GM12864 (cell line): ENCODE measurements around the gene KIF25.

Experiments
- DNase-seq: peaks from one replicate; pipeline ENCODE4 v3.0.0-alpha.2; 2011; ENCODE audit warnings: low read depth
- H3K4me3 ChIP-seq: 2 replicates; pipeline ENCODE4 v1.5.1; 2011; ENCODE audit warnings: mild to moderate bottlenecking, low read depth, low read length, control low read depth
- CTCF ChIP-seq: IDR thresholded peaks from 2 replicates; pipeline ENCODE4 v1.5.1; 2011; ENCODE audit warnings: low read depth, mild to moderate bottlenecking, moderate library complexity, low read length, control low read depth, inconsistent platforms; ENCODE audit errors: missing control alignments

Gene KIF25

GRCh38 chr6:168045141-168045691 is 47.7 kb downstream of the KIF25 start:
- no peak for DNase-seq
- no peak overlapping the region for H3K4me3 ChIP-seq
- TF ChIP-seq CTCF: no peak

GRCh38 chr6:168045706-168046620 is 48.5 kb downstream of the KIF25 start:
- TF ChIP-seq CTCF: no peak
- H3K4me3 ChIP-seq: no peak overlapping the region
- no peak for DNase-seq

- no peak overlapping the region for H3K4me3 ChIP-seq
- no peak for TF ChIP-seq CTCF
- no peak for DNase-seq
Observed at GRCh38 chr6:168046696-168047095, 49.2 kb downstream of the KIF25 start.

- no peak for DNase-seq
- no peak overlapping the region for H3K4me3 ChIP-seq
- no peak for TF ChIP-seq CTCF
Observed at GRCh38 chr6:168047841-168048723, 50.6 kb downstream of the KIF25 start.

- no peak for DNase-seq
- TF ChIP-seq CTCF: no peak
- H3K4me3 ChIP-seq: no peak overlapping the region
Observed at GRCh38 chr6:168048724-168049025, 51.2 kb downstream of the KIF25 start.

- no peak for TF ChIP-seq CTCF
- no peak overlapping the region for H3K4me3 ChIP-seq
- DNase-seq: no peak
Observed at GRCh38 chr6:168049277-168049676, 51.8 kb downstream of the KIF25 start.
